ENCODE measurements around the gene TTC22. TPM values are rescaled to one million over a fixed set of nuclear protein-coding genes. Genes with fewer than 3 reads are reported as not detected.

TTC22 gene
- polyA plus RNA-seq = 1 to 10 TPM in 2 of 3 donors, not detected in 1; 1.2 to 6.3 TPM

DNA sequence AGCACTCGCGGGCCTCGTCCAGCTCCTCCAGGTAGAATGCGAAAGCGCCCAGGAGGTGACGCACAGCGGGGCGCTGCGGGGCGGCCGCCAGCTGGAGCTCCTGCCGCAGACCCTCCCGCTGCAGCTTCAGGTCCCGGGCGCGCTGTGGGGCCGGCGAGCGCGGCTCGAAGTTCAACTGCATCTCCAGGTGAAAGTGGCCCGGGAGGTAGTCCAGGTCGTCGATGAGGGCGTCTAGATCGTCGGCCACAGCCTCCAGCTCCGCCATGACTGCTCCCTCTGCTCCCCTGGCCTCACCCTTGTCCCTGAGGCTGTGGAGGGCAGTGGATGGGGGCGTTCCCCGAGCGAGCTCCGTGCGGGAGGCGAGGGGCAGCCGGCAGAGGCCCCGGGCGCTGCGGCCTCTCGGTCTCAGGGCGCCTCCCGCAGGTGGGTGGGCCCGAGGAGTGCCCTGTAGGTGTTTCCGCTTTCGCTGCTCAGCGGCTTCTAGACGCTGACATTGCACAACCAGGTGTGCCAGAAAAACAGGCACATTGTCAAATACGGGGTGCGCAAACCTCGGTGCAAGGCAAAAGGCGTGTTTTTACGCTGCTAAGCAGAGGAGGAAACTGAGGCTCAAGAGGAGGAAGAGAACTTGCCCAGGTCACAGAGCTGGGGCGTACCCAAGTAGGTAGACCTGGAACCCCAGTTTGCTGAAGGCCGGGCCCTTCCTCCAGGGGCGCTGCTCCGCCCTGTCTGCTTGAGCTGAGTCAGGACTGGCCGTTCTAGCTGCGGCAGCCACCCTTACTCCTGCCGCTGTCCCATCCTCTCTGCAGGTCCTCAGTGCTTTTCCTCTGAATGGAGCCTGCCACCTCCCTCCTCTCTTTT, at the start of gene TTC22:
Gene TTC22, minus strand, starts transcription at position 425 of the 861 bp plus-strand sequence. Its CDS starts 160 bp downstream, at position 265.
- no peak within 1 kb of the TSS for H3K27ac ChIP-seq (ENCODE audit: low read depth, low read length)
- WGBS, 3 donors = 2 to 6% (median 5%) methylated on average over 51 to 58 of the region's 58 CpGs

DNA sequence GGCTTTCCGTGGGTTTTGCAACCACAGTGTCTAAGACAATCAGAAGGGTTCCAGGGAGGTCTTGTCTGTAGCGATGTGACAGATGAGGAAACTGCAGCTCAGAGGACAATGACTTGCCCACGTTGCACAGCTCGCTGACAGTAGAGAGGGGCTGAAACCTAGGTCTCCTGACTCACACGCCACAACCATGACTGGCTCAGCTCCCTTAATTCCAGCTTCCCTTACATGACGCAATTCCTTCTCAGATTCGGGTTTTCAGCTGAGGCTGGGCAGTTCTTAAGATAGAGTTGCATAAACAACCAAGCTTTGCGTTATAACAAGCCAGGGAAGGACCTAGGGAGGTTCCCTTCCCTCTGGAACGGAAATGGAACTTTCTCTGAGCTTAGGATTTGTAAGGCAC, 49.6 kb upstream of the TTC22 start:
- WGBS, 3 donors = 55 to 94% (median 56%) methylated on average over 9 of the region's 9 CpGs

DNA sequence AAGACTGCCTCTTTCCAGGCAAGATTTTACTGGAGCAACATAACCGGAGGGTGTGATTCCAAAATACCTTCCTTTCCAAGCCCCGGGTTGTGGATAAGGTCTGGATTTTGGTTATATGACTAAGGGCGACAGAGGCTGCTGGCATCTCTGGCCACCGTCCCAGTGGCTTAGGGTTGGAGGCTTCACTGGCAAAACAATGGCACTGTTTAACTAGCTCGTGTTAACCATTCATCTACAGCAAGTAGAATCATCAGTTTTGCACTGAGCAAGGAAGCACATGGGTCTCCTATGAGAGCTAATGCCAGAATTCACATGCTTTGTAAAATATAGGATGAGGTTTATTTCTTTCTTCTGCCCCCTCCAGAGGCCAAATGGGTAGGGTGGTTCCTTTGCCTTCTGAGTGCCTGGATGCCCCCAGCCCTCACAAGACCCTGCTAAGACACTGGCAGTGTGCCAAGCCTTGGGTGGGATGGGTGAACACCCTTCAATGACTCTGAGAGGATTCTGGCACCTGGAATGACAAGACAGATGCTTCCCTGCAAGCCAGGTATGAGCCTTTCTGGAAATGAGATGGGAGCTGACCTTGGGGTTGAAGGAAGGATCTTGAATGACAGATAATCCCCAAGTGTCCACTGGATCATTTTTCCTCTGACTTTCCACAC, 49.1 kb upstream of the TTC22 start:
- no peak overlapping the region for H3K27ac ChIP-seq (ENCODE audit: low read depth, low read length)
- 65 to 74% (median 69%) methylated on average over 5 of the region's 5 CpGs for whole genome bisulfite sequencing, 3 donors

More for the DNA sequence above, 49.6 kb upstream of the TTC22 start:
- no peak overlapping the region for H3K27ac ChIP-seq (ENCODE audit: low read depth, low read length)

DNA sequence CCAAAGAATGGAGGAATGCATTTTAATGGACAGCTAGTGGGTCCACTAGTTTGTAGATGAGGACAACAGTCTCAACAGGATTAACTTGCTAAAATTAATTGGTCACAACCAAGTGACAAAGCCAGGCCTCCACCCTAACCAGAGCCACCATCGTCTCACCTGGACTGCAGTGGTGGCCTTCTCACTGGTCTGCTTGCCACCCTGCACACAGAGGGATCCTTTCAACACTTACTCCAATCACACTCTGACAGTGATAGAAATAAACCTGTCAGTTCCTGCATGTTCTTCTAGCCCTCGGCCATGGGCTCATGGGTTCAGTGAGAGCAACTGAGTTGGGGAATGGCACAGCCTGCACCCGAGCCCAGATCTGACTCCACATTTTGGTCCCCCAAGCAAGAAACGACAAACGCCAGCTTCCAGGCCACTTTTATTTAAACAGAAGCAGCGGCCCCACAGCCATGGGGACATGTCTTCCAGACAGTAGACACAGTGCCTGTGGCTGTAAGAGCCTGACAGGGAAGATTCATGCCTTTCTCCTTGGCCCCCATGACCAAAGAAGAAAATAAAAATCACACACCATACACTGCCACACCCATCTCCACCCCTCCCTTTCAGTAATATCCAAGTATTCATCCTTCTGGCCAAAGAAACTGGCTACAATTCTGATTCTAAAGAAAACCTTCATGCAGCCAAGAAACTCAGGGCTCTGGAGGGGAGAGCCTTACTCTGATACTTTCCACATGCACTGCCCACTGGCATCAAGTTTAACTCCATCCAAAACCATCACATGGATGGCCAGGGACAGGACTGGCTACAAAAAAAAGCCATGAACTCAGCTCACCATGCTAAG, 48.3 kb upstream of the TTC22 start:
- H3K27ac ChIP-seq (ENCODE audit: low read depth, low read length) = no peak overlapping the region
- WGBS, 3 donors = 85% methylated on average over 6 of the region's 6 CpGs

DNA sequence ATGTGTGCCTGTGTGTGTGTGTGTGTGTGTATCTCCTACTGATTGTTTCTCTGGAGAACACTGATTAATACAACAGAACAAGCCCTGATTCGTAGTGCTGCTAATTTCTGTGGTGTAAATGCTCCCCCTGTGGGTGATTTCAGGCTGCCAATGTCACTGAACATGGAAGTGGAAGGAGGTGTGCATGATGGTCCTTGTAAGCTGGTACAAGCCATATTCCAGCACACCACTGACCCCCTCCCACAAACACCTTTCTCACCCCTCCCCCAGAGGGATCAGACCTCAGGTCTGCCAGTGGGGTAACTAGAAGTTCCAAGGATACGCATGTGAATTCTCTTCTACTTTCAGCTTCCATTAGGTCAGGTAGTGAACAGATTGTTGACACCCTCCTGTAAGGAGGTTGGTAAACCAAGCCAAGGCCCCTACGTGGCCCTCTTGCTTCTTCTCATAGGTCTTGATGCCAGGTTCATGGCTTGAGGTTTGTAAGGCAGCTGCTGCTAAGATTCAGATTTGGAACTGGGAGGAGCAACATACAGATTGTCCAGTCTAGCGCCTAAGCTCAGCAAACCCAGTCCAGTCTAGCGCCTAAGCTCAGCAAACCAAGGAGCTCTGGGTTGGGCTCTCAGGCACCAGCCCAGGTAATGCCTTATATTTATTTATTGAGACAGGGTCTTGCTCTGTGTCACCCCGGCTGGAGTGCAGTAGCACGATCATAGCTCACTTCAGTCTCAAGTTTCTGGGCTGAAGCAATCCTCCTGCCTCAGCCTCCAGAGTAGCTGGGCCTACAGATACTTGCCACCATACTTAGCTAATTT, 47.2 kb upstream of the TTC22 start:
- WGBS, 3 donors = 90 to 91% (median 91%) methylated on average over 7 of the region's 7 CpGs

DNA sequence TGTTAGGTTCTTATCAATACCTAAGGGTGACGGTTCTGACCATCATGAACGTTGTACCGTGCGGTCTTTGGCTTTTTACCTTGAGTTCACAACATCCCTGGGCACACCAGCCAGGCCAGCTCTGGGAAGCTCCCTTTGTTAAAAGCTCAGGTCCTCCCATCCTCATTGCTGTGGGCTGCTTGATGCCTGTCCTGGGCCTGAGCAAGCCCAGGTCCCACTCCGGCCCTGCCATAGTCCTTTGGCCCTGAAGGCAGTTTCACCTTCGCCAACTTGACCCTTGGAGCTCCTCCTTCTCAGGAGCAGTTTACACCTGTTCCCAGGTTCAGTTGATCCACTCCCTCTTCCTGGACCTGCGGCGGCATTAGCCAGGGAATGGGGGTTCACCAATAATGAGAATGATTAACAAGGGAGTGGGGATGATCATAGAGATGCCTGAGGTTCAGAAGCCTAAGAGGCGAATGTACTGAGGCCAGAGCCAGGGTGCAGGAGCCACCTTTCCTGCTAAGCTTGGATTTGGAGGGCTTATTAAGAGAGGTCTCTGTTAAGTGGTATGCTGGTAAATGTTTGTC, 45.7 kb upstream of the TTC22 start:
- WGBS, 3 donors = 88 to 91% (median 89%) methylated on average over 9 of the region's 9 CpGs
- no peak overlapping the region for H3K27ac ChIP-seq (ENCODE audit: low read depth, low read length)

More for the DNA sequence above, 47.2 kb upstream of the TTC22 start:
- no peak overlapping the region for H3K27ac ChIP-seq (ENCODE audit: low read depth, low read length)

DNA sequence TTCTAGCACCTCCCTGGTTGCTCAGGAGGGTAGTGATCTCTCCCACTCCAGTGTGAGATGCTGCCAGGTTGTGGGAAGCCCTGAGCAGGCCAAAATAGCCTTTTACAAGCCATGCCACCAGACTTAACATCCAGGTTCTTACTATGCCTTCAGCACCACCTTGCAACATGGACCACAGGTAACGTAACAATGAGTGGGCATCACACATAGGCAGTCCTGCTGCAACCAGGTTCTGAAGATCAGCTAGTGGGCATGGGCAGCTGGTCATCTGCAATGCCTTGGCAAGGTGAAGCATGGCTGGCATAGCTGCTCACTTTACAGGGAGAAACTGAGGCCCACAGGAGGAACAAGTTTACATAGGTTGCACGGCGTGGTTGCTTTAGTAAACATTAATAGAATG, 45.2 kb upstream of the TTC22 start:
- H3K27ac ChIP-seq (ENCODE audit: low read depth, low read length) = no peak overlapping the region
- WGBS, 3 donors = 95 to 96% (median 95%) methylated on average over 3 of the region's 3 CpGs

DNA sequence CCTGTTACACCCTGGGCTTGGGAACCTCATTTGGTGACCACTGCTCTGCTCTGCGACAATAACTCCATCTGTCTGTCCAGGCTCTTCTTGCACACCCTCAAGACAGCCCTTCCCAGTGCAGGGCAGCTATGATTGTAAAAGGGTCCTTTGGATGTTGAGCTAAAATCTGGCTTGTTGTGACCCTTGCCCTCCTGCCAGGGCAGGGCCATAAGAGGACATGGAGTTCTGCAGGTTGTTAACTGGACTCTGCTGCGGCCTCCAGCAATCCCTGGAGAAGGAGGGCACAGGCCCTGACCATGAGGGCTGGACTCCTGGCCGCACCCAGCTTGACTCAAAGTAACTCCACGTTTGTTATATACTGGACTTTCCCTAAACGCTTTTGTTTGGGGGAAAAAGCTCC, 44.6 kb upstream of the TTC22 start:
- WGBS, 3 donors = 89 to 94% (median 93%) methylated on average over 5 of the region's 5 CpGs
- no peak overlapping the region for H3K27ac ChIP-seq (ENCODE audit: low read depth, low read length)

DNA sequence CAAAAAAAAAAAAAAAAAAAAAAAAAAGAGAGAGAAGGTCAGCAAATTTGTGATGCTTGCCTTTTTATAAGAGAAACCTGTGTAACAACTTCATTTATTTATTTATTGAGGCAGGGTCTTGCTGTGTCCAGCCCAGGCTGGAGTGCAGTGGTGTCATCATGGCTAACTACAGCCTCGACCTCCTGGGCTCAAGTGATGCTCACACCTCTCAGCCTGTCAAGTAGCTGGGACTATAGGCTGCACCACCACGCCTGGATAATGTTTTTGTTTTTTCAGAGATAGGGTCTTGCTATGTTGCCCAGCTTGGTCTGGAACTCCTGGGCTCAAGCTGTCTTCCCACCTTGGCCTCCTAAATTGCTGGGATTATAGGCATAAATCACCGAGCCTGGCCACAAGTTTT, 43.4 kb upstream of the TTC22 start:
- WGBS, 3 donors = 89 to 92% (median 91%) methylated on average over 3 of the region's 3 CpGs
- H3K27ac ChIP-seq (ENCODE audit: low read depth, low read length) = no peak overlapping the region

DNA sequence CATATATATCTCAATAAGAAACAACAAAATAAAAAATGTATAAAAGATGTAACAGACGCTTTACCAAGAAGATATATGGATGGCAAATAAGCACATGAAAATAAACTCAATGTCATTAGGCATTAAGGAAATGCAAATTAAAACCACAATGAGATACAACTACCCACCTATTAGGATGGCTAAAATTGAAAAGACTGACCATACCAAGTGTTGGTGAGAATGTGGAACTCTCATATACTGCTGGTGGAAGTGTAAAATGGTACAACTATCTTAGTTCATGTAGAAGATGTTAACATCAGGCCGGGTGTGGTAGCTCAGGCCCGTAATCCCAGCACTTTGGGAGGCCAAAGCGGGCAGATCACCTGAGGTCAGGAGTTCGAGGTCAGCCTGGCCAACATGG, 42.3 kb upstream of the TTC22 start:
- no peak overlapping the region for H3K27ac ChIP-seq (ENCODE audit: low read depth, low read length)
- WGBS, 3 donors = 81 to 91% (median 85%) methylated on average over 5 of the region's 5 CpGs

DNA sequence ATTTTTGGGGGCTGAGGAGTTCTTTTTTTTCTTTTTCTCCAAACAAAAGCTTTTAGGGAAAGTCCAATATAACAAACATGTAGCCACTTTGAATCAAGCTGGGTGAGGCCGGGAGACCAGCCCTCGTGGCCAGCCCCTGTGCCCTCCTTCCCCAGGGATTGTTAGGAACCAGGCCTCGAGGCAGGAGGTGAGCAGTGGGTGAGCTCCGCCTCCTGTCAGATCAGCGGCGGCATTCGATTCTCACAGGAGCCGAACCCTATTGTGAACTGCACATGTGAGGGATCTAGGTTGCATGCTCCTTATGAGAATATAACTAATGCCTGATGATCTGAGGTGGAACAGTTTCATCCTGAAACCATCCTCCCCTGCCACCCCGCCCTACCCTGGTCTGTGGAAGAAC, 41.8 kb upstream of the TTC22 start:
- H3K27ac ChIP-seq (ENCODE audit: low read depth, low read length) = no peak overlapping the region
- WGBS, 3 donors = 81 to 86% (median 85%) methylated on average over 9 of the region's 9 CpGs

DNA sequence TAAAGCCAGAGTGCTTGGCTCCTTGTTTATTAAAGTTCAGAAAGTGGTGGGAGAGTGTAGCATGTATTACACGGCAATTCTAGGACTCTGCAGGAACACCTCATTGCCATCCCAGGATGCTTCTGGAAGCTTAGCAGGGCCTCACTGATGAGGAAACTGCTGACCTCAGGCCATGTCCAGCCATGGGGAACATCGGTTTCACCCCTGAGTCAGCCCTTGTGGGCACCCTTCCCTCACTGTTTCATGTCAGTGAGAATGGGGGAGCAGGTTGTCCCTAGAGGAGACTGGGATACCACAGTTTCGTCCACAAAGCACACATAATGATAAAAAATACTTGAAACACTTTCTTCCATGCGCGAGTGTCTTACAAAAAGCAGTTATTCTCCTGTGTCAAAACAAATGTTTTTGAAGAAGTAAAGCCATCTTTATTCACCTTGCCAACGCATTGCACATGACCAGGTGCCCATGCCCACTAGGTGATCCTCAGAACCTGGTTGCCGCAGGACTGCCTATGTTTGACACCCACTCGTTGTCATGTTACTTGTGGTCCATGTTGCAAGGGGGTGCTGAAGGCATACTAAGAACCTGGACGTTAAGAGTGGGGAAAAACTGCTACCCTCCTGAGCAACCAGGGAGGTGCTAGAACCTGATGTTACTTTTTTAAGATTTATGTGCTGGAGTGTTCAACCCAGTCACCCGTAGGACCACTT, 41.2 kb upstream of the TTC22 start:
- no peak overlapping the region for H3K27ac ChIP-seq (ENCODE audit: low read depth, low read length)
- 91 to 92% (median 92%) methylated on average over 10 of the region's 10 CpGs for WGBS, 3 donors

DNA sequence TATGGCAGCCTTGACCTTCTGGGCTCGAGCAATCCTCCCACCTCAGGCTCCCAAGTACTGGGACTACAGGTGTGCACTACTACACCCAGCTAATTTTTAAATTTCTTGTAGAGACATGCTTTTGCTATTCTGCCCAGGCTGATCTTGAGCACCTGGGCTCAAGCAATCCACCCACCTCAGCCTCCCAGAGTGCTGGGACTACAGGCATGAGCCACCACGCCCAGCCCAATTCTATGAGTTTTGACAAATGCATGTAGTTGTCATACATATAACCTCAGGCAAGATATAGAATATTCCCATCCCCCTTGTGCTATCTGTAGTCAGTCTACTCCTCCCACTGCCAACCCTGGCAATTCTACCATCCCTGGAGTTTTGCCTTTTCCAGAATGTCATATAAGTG, 38.7 kb upstream of the TTC22 start:
- WGBS, 3 donors = 69 to 91% (median 73%) methylated on average over 2 of the region's 2 CpGs
- no peak overlapping the region for H3K27ac ChIP-seq (ENCODE audit: low read depth, low read length)

DNA sequence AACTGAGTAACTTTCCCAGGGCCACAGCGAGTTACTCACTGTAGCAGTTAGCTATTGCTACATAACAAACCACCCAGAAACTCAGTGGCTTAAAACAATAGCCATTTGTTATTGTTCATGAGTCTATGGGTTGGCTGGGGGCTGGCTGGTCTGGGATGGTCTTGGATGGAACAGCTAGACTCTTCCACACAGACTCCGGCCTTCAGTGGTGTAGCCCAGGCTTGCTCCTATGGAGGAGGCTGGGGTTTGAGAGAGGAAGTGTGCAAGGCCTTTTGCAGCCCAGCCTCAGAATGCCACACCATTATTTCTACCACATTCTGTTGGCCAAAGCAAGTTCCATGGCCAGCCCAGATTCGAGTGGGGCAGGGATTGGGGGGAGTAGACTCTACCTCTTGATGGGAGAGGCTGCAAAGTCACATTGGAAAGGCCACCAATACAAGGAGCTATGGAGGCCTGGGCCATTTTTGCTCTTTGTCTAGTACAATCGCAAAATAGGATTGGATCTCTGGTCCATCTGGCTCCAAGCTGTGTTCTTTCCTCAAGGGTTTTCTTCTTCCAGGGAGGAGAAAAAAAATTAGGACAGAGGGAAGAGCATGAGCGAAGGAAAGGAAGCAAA, 37.5 kb upstream of the TTC22 start:
- H3K27ac ChIP-seq (ENCODE audit: low read depth, low read length) = no peak overlapping the region
- WGBS, 3 donors = 84 to 90% (median 89%) methylated on average over 5 of the region's 5 CpGs

DNA sequence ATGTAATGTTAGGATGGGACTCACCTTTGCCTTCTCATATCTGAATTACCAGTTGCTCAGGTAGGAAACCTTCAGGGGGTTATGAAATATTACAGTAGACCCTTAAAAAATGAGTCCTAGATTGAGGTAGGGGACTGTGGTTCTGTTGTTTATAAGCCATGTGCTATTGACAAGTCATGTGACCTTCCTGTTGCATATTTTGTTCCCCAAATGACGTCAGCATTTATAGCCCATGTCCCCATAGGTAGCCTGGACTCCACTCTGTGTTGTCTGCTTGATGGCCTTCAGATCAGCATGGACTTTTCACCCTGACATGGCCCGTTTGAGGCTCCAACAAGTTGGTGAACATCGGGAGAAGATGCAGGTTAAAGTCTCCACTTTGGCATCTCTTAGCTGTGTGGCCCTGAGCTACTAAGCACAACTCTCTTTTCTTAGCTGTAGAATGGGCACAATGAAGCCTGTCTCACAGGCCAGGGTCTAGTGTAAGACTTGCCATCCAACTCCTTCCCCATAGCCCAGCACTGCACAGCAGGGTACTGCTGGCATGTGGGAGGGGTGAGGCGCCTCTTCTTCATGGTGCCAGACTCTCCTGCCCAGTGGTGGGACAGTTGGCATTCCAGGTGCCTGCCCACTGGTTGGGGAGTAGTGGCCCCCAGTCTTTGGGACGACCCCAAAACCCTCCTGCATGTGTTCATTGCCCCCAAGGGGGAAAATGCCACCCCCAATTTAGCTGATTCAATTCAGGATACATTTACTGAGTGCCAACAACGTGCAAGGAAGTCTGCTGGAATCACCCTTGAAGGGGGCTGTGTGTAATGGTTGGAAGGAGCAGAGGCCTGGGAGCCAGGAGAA, 36.1 kb upstream of the TTC22 start:
- H3K27ac ChIP-seq (ENCODE audit: low read depth, low read length) = no peak overlapping the region
- WGBS, 3 donors = 72 to 87% (median 77%) methylated on average over 6 of the region's 6 CpGs

DNA sequence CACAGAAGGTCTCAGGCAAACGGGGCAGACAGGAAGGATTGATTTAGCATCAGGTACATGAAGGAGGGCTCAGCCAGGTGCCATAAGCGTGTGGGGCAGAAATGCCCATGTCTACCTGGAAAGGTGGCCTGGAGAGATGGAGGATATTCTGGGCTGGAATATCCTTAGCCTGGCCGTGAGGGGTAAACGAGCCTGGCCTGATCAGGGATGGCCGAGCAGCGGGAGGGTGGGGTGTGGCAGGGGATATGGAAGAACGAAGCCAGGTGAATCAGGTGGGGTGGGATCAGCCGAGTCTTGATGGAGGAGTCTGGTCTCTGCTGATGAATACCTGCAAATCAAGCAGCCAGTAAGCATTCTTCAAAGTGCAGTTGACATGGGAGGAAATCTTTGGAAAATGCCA, 35.5 kb upstream of the TTC22 start:
- no peak overlapping the region for H3K27ac ChIP-seq (ENCODE audit: low read depth, low read length)
- WGBS, 3 donors = 84 to 89% (median 89%) methylated on average over 8 of the region's 8 CpGs
